Measurements from ENCODE around the gene LCE7A. TPM values are rescaled to one million over a fixed set of nuclear protein-coding genes. Genes with fewer than 3 reads are reported as not detected.
A peak's percentile ranks its signal among the peaks of the same experiment; 100 is the strongest.

The LCE7A gene
- total and polyA plus RNA-seq, 10 of the 15 experiments (the other 5 are each of a cell fraction or from before 2014, with no cell fraction given) = not detected

DNA sequence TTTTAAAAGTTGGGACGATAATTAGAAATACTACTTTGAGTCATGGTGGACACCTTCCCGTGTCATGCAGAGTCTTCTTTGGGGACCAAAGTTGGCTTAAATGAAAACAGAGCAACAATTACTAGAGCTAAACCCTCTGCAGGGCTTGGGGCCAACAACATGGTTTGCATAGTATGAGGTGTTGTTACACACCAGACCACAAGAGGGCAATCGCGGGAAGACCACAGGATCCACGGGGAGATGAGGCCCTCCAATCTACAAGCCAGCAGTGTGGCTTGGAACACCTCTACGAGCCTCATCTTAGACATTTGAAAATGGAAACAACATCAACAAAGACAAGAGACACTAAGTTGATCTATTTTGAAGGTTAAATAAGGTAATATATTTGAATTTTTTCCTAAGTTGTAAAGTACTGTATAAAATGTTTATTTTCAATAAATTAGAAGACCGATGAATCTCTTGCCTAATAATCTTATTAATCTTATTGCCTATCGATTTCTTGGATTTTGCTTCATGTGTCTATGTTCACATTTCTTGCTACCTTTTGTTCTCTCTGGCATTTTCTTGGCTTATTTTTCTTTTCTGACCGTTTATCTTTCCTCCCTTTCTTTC is 10.1 kb downstream of the LCE7A start:
- Histone ChIP-seq H3K9ac (ENCODE audit: control insufficient read depth, insufficient read depth, low read length) (no peak overlapping the region), H2AFZ (ENCODE audit: control insufficient read depth, low read depth, low read length) (no peak overlapping the region), H3K36me3 (ENCODE audit: control insufficient read depth in 2 of 2, insufficient read depth in 2 of 2, low read length in 1 of 2) (no peaks in the 10 kb centered on the region), H3K79me2 (ENCODE audit: control insufficient read depth, insufficient read depth, low read length) (no peaks in the 10 kb centered on the region), H3K9me3 (replicated peaks; ENCODE audit: control insufficient read depth, insufficient read depth, low read length) (no peaks in the 10 kb centered on the region), H3K4me2 (ENCODE audit: control insufficient read depth, insufficient read depth) (no peak overlapping the region), H3K4me1 (ENCODE audit: control insufficient read depth, insufficient read depth, low read length) (peaks cover 19% of the 10 kb centered on the region), H3K27ac (ENCODE audit: control insufficient read depth, insufficient read depth) (no peak overlapping the region), H3K4me3 (no peak overlapping the region), H4K20me1 (ENCODE audit: control insufficient read depth, insufficient read depth) (no peaks in the 10 kb centered on the region), H3K27me3 (replicated peaks in 1 of 2; ENCODE audit: control insufficient read depth in 2 of 2, insufficient read depth in 2 of 2, low read length in 1 of 2) (peaks cover 0 to 2% of the 10 kb centered on the region in 2 experiments; a peak in 1 of 4 replicates)
- intact Hi-C loops (cut with micrococcal nuclease; ENCODE audit: unreplicated experiment) = loop anchor here (1.0 to 10.0 kb wide), 6 partner anchors 56 to 407 kb away; partner anchors contain the start of gene SPRR1B
- 23% methylated on average over 9 of the region's 9 CpGs for WGBS (ENCODE audit: insufficient coverage, insufficient replicate concordance, low lambda C conversion rate, missing lambda C conversion rate)
- BruUV-seq (replicated peaks) = no TSS peak
- in situ Hi-C loops (cut with MboI) = loop anchor here (5.0 to 10.0 kb wide), 3 partner anchors 57 to 357 kb away; no protein-coding TSS in a partner anchor
- FAIRE-seq (peak; percentile 81), ATAC-seq (peak; percentile 97), DNase-seq (ENCODE audit: low read depth, low spot score) (peak; percentile 40)
- ChIA-PET RAD21 (ENCODE audit: unreplicated experiment) (interaction anchor here (0.6 to 5.4 kb wide), 9 partner anchors 28 to 368 kb away, joined by 3 to 60 read pairs (median 4); no protein-coding TSS in a partner anchor), SMC1A (ENCODE audit: uncharacterized antibody, unreplicated experiment) (interaction anchor here (0.6 to 6.0 kb wide), 20 partner anchors 9 to 410 kb away, joined by 3 to 64 read pairs (median 4); partner anchors contain the start of gene SMCP), POLR2A (no interaction called here), CTCF (interaction anchor here (0.6 to 7.4 kb wide), 44 partner anchors 8 to 421 kb away, joined by 3 to 106 read pairs (median 4); partner anchors contain the start of gene SMCP)
- peak; percentile 89 for TF ChIP-seq SMC3 (IDR thresholded peaks at IDR 0.05; ENCODE audit: borderline replicate concordance, low read length)
- peak; percentile 88 for TF ChIP-seq RAD21 (IDR thresholded peaks at IDR 0.05; ENCODE audit: insufficient read depth, low read depth, low read length)
- TF ChIP-seq MTA3 (IDR thresholded peaks at IDR 0.05; ENCODE audit: borderline replicate concordance, low read length) = no peak
- TF ChIP-seq RUNX3 (IDR thresholded peaks at IDR 0.05; ENCODE audit: low read length) = peak; percentile 88
- TF ChIP-seq CBFB (IDR thresholded peaks at IDR 0.05; ENCODE audit: low read depth) = peak; percentile 61
- no peak for TF ChIP-seq RBBP5 (conservative IDR thresholded peaks at IDR 0.05)
- TF ChIP-seq CBX3 (IDR thresholded peaks at IDR 0.05; ENCODE audit: borderline replicate concordance, low read depth) = no peak
- peak; percentile 41; the same call in 1 of the 2 replicates for TF ChIP-seq YY1 (IDR thresholded peaks at IDR 0.05; ENCODE audit: low read depth, low read length)
- peak; percentile 79; the same call in 1 of the 3 replicates for TF ChIP-seq POU2F2 (IDR thresholded peaks at IDR 0.05; ENCODE audit: borderline replicate concordance, low read depth, low read length)
- TF ChIP-seq ZSCAN29 (IDR thresholded peaks at IDR 0.05) = no peak
- TF ChIP-seq, protein P1, sequence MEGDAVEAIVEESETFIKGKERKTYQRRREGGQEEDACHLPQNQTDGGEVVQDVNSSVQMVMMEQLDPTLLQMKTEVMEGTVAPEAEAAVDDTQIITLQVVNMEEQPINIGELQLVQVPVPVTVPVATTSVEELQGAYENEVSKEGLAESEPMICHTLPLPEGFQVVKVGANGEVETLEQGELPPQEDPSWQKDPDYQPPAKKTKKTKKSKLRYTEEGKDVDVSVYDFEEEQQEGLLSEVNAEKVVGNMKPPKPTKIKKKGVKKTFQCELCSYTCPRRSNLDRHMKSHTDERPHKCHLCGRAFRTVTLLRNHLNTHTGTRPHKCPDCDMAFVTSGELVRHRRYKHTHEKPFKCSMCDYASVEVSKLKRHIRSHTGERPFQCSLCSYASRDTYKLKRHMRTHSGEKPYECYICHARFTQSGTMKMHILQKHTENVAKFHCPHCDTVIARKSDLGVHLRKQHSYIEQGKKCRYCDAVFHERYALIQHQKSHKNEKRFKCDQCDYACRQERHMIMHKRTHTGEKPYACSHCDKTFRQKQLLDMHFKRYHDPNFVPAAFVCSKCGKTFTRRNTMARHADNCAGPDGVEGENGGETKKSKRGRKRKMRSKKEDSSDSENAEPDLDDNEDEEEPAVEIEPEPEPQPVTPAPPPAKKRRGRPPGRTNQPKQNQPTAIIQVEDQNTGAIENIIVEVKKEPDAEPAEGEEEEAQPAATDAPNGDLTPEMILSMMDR (IDR thresholded peaks at IDR 0.05 in 2 of 3, conservative IDR thresholded peaks at IDR 0.05 in 1 of 3; ENCODE audit: control insufficient read depth in 2 of 3, extremely low read depth in 1 of 3, insufficient read depth in 1 of 3, low read depth in 3 of 3, low read length in 3 of 3) = peak; percentile 78 to 84 (median 84)
